H1 (cell line): Measurements from ENCODE around the gene CMSS1. TPM values are rescaled to one million over a fixed set of nuclear protein-coding genes. Genes with fewer than 3 reads are reported as not detected.

ENCODE experiments used
- ATF3 ChIP-seq: IDR thresholded peaks from 2 replicates; pipeline ENCODE4 v1.6.1; 2011; ENCODE audit warnings: low read depth, mild to moderate bottlenecking, low read length; ENCODE audit not compliant: insufficient read depth
- BACH1 ChIP-seq: IDR thresholded peaks from 2 replicates; pipeline ENCODE4 v1.6.1; 2012; ENCODE audit warnings: low read length, improper control_type of control experiment
- CEBPB ChIP-seq: IDR thresholded peaks from 2 replicates; pipeline ENCODE4 v1.6.1; 2012; ENCODE audit warnings: low read depth, low read length
- HDAC2 ChIP-seq, 2 experiments: fragments of 300-600 bp in 1 of 2; sonication (generic) in 1 of 2; IDR thresholded peaks; 2 replicates each; pipeline ENCODE4 v1.6.1; 2011 to 2012; ENCODE audit warnings: low read depth in 2 of 2, low read length in 2 of 2, mild to moderate bottlenecking in 2 of 2, moderate library complexity in 2 of 2, borderline replicate concordance in 1 of 2, inconsistent platforms in 1 of 2
- MAFK ChIP-seq: IDR thresholded peaks from 2 replicates; pipeline ENCODE4 v1.6.1; 2012; ENCODE audit warnings: low read depth, mild to moderate bottlenecking, improper control_type of control experiment, low read length
- MAX ChIP-seq: IDR thresholded peaks from 2 replicates; pipeline ENCODE4 v1.6.1; 2012; ENCODE audit warnings: inconsistent platforms
- SUZ12 ChIP-seq: fragments of 200-600 bp; sonication (generic); IDR thresholded peaks from 2 replicates; pipeline ENCODE4 v1.6.1; 2012; ENCODE audit warnings: mild to moderate bottlenecking, inconsistent platforms, low read length, moderate library complexity, mixed read lengths
- polyA plus RNA-seq, 7 experiments: library from polyadenylated mRNA; depleted of rRNA in 3 of 7; stranded (reverse) in 5 of 7; unstranded in 2 of 7; fragments of >200 nt in 5 of 7; fragments of 200-250 nt in 2 of 7; gene quantifications; 1 replicate in 5 of 7; 2 replicates in 1 of 7; 4 replicates in 1 of 7; pipeline versions ENCODE4 v1.2.1 to v1.2.3, GENCODE V29; 2011 to 2013; ENCODE audit warnings: missing spikeins in 2 of 7, mixed read lengths in 2 of 7
- total RNA-seq: library from RNA; stranded (reverse); fragmentation: NEBNext Ultra II Directional; extraction: Animal tissue kit (Norgen Biotek cat#: 25700); gene quantifications from 2 replicates; pipeline ENCODE4 v1.2.1, GENCODE V29; 2021

The CMSS1 gene
- total and polyA plus RNA-seq, 2 of the 8 experiments (the other 6 are each of a cell fraction or from before 2014, with no cell fraction given) = 15.2 to 75.1 TPM

GRCh38 chr3:99909714-99910495, 92.2 kb downstream of the CMSS1 start (continued):
- TF ChIP-seq BACH1 (no peak), ATF3 (no peak), MAX (no peak), MAFK (no peak), CEBPB (no peak), SUZ12 (no peak), HDAC2 (IDR thresholded peaks at IDR 0.05; ENCODE audit: borderline replicate concordance in 1 of 2, low read depth in 2 of 2, low read length in 2 of 2) (no peak)
